ENCODE results near the gene GIGYF2. TPM values are rescaled to one million over a fixed set of nuclear protein-coding genes. Genes with fewer than 3 reads are reported as not detected.

Gene GIGYF2
- total and polyA plus RNA-seq, 2 of the 13 experiments (the other 11 are each of a cell fraction or from before 2014, with no cell fraction given), result 44.9 to 73.5 TPM

GRCh38 chr2:232876978-232877441 is 179.9 kb downstream of the GIGYF2 start (continued):
- TF ChIP-seq FUBP1 (CRISPR knock-in tag; IDR thresholded peaks at IDR 0.05; ENCODE audit: borderline replicate concordance) (no peak), CENPBD1 (CRISPR knock-in tag; IDR thresholded peaks at IDR 0.05; ENCODE audit: borderline replicate concordance, low read depth) (no peak), ZNF326 (CRISPR knock-in tag; IDR thresholded peaks at IDR 0.05; ENCODE audit: borderline replicate concordance) (no peak), ZNF142 (CRISPR knock-in tag; IDR thresholded peaks at IDR 0.05) (no peak), ELF4 (CRISPR knock-in tag; IDR thresholded peaks at IDR 0.05; ENCODE audit: borderline replicate concordance) (no peak), ZNF512B (CRISPR knock-in tag; IDR thresholded peaks at IDR 0.05; ENCODE audit: borderline replicate concordance) (no peak), ZNF263 (CRISPR knock-in tag; IDR thresholded peaks at IDR 0.05) (no peak; the same call in 1 of the 2 replicates), ZNF550 (CRISPR knock-in tag; IDR thresholded peaks at IDR 0.05; ENCODE audit: borderline replicate concordance) (no peak), TFDP1 (CRISPR knock-in tag; IDR thresholded peaks at IDR 0.05; ENCODE audit: borderline replicate concordance) (no peak), ZNF598 (CRISPR knock-in tag; IDR thresholded peaks at IDR 0.05; ENCODE audit: borderline replicate concordance) (no peak; the same call in 1 of the 2 replicates), HMGXB3 (CRISPR knock-in tag; IDR thresholded peaks at IDR 0.05; ENCODE audit: borderline replicate concordance) (no peak)
